ENCODE measurements around the gene SLC2A1. TPM values are rescaled to one million over a fixed set of nuclear protein-coding genes. Genes with fewer than 3 reads are reported as not detected.

SLC2A1 gene
- total and polyA plus RNA-seq, 2 experiments from 2014 or later: 271 to 301 TPM

- Histone ChIP-seq H3K27me3 (no peaks in the 10 kb centered on the region), H3K79me2 (peaks cover 72% of the 10 kb centered on the region), H3K4me1 (ENCODE audit: insufficient read depth) (peaks cover 61% of the 10 kb centered on the region), H3K9me2 (replicated peaks; ENCODE audit: insufficient read depth) (no peaks in the 10 kb centered on the region), H3K4me3 (no peak overlapping the region), H4K20me1 (ENCODE audit: insufficient read depth, poor library complexity, severe bottlenecking) (peaks cover 15% of the 10 kb centered on the region), H3K27ac (peak overlapping the region; percentile 89), H2AFZ (no peak overlapping the region), H3K4me2 (peak overlapping the region; percentile 39), H3K9me3 (ENCODE audit: low read depth) (no peaks in the 10 kb centered on the region), H3K36me3 (replicated peaks; ENCODE audit: insufficient read depth, low read depth) (no peaks in the 10 kb centered on the region)
- TF ChIP-seq CTCF (IDR thresholded peaks at IDR 0.05; ENCODE audit: poor library complexity): no peak
- WGBS (ENCODE audit: low lambda C conversion rate, missing lambda C conversion rate): 81% methylated on average over 6 of the region's 6 CpGs
- DNase-seq (ENCODE audit: low spot score): no peak
Observed at GRCh38 chr1:42937836-42938644, 20.6 kb downstream of the SLC2A1 start.

- Histone ChIP-seq H2AFZ (no peak overlapping the region), H3K27ac (peak overlapping the region; percentile 89), H3K36me3 (replicated peaks; ENCODE audit: insufficient read depth, low read depth) (no peaks in the 10 kb centered on the region), H4K20me1 (ENCODE audit: insufficient read depth, poor library complexity, severe bottlenecking) (peaks cover 16% of the 10 kb centered on the region), H3K79me2 (peaks cover 72% of the 10 kb centered on the region), H3K9me3 (ENCODE audit: low read depth) (no peaks in the 10 kb centered on the region), H3K9me2 (replicated peaks; ENCODE audit: insufficient read depth) (no peaks in the 10 kb centered on the region), H3K4me3 (no peak overlapping the region), H3K4me1 (ENCODE audit: insufficient read depth) (peaks cover 66% of the 10 kb centered on the region), H3K27me3 (no peaks in the 10 kb centered on the region), H3K4me2 (peak overlapping the region; percentile 37)
- WGBS (ENCODE audit: low lambda C conversion rate, missing lambda C conversion rate): 82% methylated on average over 6 of the region's 6 CpGs
- TF ChIP-seq EZH2phosphoT487 (IDR thresholded peaks at IDR 0.05; ENCODE audit: low read depth, severe bottlenecking, unreplicated experiment): no peak
- TF ChIP-seq CTCF (IDR thresholded peaks at IDR 0.05; ENCODE audit: poor library complexity): no peak
- no peak for TF ChIP-seq EZH2 (IDR thresholded peaks at IDR 0.05; ENCODE audit: borderline replicate concordance)
- DNase-seq (ENCODE audit: low spot score): no peak
Observed at GRCh38 chr1:42937141-42937696, 21.4 kb downstream of the SLC2A1 start.

- Histone ChIP-seq H3K4me3 (no peak overlapping the region), H3K9me2 (replicated peaks; ENCODE audit: insufficient read depth) (no peaks in the 10 kb centered on the region), H3K36me3 (replicated peaks; ENCODE audit: insufficient read depth, low read depth) (no peaks in the 10 kb centered on the region), H3K4me2 (peak overlapping the region; percentile 44), H3K27ac (peak overlapping the region; percentile 89), H3K4me1 (ENCODE audit: insufficient read depth) (peaks cover 68% of the 10 kb centered on the region), H3K79me2 (peaks cover 75% of the 10 kb centered on the region), H4K20me1 (ENCODE audit: insufficient read depth, poor library complexity, severe bottlenecking) (peaks cover 14% of the 10 kb centered on the region), H3K9me3 (ENCODE audit: low read depth) (no peaks in the 10 kb centered on the region), H3K27me3 (no peaks in the 10 kb centered on the region), H2AFZ (no peak overlapping the region)
- peak; percentile 85 for DNase-seq (ENCODE audit: low spot score)
- 33% methylated on average over 7 of the region's 7 CpGs for WGBS (ENCODE audit: low lambda C conversion rate, missing lambda C conversion rate)
- TF ChIP-seq EZH2 (IDR thresholded peaks at IDR 0.05; ENCODE audit: borderline replicate concordance): no peak
- TF ChIP-seq CTCF (IDR thresholded peaks at IDR 0.05; ENCODE audit: poor library complexity): no peak
- TF ChIP-seq EZH2phosphoT487 (IDR thresholded peaks at IDR 0.05; ENCODE audit: low read depth, severe bottlenecking, unreplicated experiment): no peak
Observed at GRCh38 chr1:42936309-42937078, 22.2 kb downstream of the SLC2A1 start.
